WI38 (cell line): ENCODE measurements around the gene BDKRB1.

ENCODE experiments used
- H3K4me3 ChIP-seq: 2 replicates; pipeline ENCODE4 v1.5.1; 2011; ENCODE audit warnings: low read depth, mild to moderate bottlenecking, control low read depth, low read length
- CTCF ChIP-seq: IDR thresholded peaks from 2 replicates; pipeline ENCODE4 v1.5.1; 2012; ENCODE audit warnings: low read depth, mild to moderate bottlenecking, control low read depth, low read length

Gene BDKRB1

DNA sequence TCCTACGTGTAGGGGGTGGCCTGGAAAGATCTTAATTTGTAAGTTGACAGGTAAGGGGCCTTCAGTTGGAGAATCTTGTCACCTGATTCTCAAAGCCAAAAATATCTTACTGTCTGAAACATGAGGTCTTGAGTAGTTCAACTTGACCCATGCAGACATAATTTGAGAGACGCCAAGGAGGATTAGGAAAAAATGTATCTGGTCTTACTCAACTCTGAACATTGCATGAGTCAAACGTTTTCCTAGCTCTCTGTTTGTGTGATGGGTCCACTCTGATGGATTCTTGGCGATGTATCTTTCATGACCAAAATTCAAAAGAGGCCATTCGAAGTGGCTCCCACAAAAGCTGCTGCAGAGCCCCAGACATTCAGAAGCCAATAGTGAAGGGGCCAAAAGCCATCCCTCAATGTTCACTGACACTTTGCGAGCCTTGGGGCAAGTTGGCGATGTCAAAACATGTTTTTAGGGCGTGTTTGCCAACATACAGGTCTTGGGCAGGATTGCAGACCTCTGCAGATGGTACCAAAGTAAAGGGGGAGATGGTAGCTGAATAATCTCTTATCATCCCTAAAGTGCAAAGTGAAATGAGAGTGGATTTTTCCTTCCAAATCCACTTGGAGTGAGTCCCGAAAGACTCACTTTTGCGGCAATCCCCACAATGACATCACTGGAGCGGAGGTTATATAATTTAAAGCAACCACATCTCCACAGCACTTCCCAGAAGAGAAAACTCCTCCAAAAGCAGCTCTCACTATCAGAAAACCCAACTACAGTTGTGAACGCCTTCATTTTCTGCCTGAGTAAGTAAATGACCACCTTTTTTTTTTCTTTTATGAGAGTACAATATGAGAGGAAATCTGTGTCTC, at the start of gene BDKRB1:
TSS of gene BDKRB1 (plus strand) at position 710 of the 866 bp plus-strand sequence. CDS start 7,473 bp downstream, outside the sequence.
- TF ChIP-seq CTCF: no peak
- peak within 1 kb of the TSS; percentile 79 for H3K4me3 ChIP-seq

- H3K4me3 ChIP-seq: peak overlapping the region; percentile 95
- no peak for TF ChIP-seq CTCF
Measured at GRCh38 chr14:96206461-96206860, 49.5 kb upstream of the BDKRB1 start.

GRCh38 chr14:96207686-96208085, 48.3 kb upstream of the BDKRB1 start:
- TF ChIP-seq CTCF: no peak
- H3K4me3 ChIP-seq: no peak overlapping the region; the same call in 1 of the 2 replicates

- H3K4me3 ChIP-seq: no peak overlapping the region
- no peak for TF ChIP-seq CTCF
Measured at GRCh38 chr14:96208739-96209138, 47.3 kb upstream of the BDKRB1 start.

GRCh38 chr14:96212140-96212539, 43.9 kb upstream of the BDKRB1 start:
- no peak overlapping the region for H3K4me3 ChIP-seq
- no peak for TF ChIP-seq CTCF

DNA sequence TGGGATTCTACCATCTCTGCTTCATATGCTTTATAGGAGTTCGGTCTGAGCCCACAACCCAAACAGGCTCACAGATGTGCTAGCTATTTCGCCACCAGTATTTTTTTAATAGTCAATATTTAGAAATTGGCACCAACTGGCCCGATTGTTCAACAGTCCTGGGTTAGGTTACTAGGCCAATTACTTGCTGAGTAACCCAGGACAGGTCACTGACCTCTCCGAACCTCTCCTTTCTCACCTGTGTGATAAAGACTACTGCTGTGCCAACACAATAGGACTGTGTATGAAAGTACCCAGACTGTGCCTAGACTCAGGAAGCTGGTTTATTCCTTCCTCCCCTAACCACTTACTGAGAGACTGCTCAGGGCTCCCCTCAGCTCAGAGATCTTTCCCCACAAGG, 43.1 kb upstream of the BDKRB1 start:
- no peak for TF ChIP-seq CTCF
- H3K4me3 ChIP-seq: no peak overlapping the region

DNA sequence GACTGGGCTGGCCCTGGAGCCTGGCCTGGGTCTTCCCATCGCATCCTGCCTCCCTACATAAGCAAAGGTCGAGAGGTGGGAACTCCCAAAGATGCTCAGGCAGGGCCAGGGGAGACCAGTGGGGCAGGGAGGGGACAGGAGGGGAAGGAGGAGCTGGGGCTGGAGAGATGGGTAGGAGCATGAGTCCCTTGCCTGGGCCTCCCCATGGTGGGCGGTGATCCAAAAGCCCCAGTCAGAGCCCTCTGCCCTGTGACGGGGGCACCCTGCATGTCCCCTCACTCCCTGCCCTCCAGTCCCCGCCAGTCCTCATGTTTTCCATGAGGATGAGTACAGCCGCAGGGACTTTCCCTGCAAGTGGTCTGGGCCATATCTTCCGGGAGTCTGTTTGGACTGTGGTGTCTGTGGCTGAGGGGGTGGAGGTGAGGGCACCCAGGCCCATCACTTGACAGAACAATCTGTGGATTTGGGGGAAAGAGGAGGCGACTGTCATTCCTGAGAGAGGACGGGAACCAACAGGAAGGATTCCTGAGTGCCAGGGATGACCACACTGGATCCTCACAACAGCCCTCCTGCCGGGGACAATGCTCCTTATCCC, 42.0 kb upstream of the BDKRB1 start:
- H3K4me3 ChIP-seq: no peak overlapping the region
- TF ChIP-seq CTCF: no peak
